ENCODE results near the gene PHLDB2. TPM values are rescaled to one million over a fixed set of nuclear protein-coding genes. Genes with fewer than 3 reads are reported as not detected.

The PHLDB2 gene
- total RNA-seq, 2 experiments from 2014 or later = 5.8 to 6.0 TPM

- no peak overlapping the region for H3K4me3 ChIP-seq (ENCODE audit: low read length)
- Mint-ChIP-seq H3K27ac (no peak overlapping the region), H3K9me3 (no peaks in the 10 kb centered on the region), H3K27me3 (no peaks in the 10 kb centered on the region), H3K36me3 (ENCODE audit: low read depth) (no peaks in the 10 kb centered on the region), H3K4me1 (ENCODE audit: low read depth) (no peaks in the 10 kb centered on the region), H3K4me3 (no peak overlapping the region)
- no peak for TF ChIP-seq CTCF (IDR thresholded peaks at IDR 0.05)
- DNase-seq (no peak), ATAC-seq (ENCODE audit: poor library complexity) (no peak)
- H3K27ac ChIP-seq (ENCODE audit: low read depth in 1 of 2, low read length in 2 of 2) = no peak overlapping the region
- POLR2A ChIA-PET = no interaction called here
- no peaks in the 10 kb centered on the region for H3K36me3 ChIP-seq (ENCODE audit: insufficient read depth, low read length)
- H3K4me1 ChIP-seq (ENCODE audit: insufficient read depth, low read length) = no peaks in the 10 kb centered on the region
- no peaks in the 10 kb centered on the region for H3K9me3 ChIP-seq (ENCODE audit: control insufficient read depth in 1 of 2, insufficient read depth in 1 of 2, low read length in 2 of 2)
- intact Hi-C loops (cut with DNase I, micrococcal nuclease) = no loop called here
- CTCF ChIA-PET = interaction anchor here (1.3 kb wide), 1 partner anchor 30 kb away, joined by 3 read pairs; no protein-coding TSS in a partner anchor
- no peaks in the 10 kb centered on the region for H3K27me3 ChIP-seq (ENCODE audit: control insufficient read depth in 1 of 2, insufficient read depth in 2 of 2, low read length in 2 of 2)
Measured at GRCh38 chr3:111902534-111902933, 43.5 kb downstream of the PHLDB2 start.

GRCh38 chr3:111903067-111903511, 44.0 kb downstream of the PHLDB2 start:
- Mint-ChIP-seq H3K4me1 (ENCODE audit: low read depth) (no peaks in the 10 kb centered on the region), H3K27me3 (no peaks in the 10 kb centered on the region), H3K9me3 (no peaks in the 10 kb centered on the region), H3K36me3 (ENCODE audit: low read depth) (no peaks in the 10 kb centered on the region), H3K4me3 (no peak overlapping the region), H3K27ac (no peak overlapping the region)
- Histone ChIP-seq H3K9me3 (ENCODE audit: control insufficient read depth in 1 of 2, insufficient read depth in 1 of 2, low read length in 2 of 2) (no peaks in the 10 kb centered on the region), H3K4me3 (ENCODE audit: low read length) (no peak overlapping the region), H3K4me1 (ENCODE audit: insufficient read depth, low read length) (no peaks in the 10 kb centered on the region), H3K27ac (ENCODE audit: low read depth in 1 of 2, low read length in 2 of 2) (no peak overlapping the region), H3K36me3 (ENCODE audit: insufficient read depth, low read length) (no peaks in the 10 kb centered on the region), H3K27me3 (ENCODE audit: control insufficient read depth in 1 of 2, insufficient read depth in 2 of 2, low read length in 2 of 2) (no peaks in the 10 kb centered on the region)
- CTCF ChIA-PET = interaction anchor here (1.3 kb wide), 1 partner anchor 29 kb away, joined by 3 read pairs; no protein-coding TSS in a partner anchor
- ATAC-seq (ENCODE audit: poor library complexity) = no peak
- no peak for DNase-seq
- POLR2A ChIA-PET = no interaction called here
- intact Hi-C loops (cut with DNase I, micrococcal nuclease) = no loop called here
- TF ChIP-seq CTCF (IDR thresholded peaks at IDR 0.05) = no peak

GRCh38 chr3:111904376-111905241, 45.5 kb downstream of the PHLDB2 start:
- intact Hi-C loops (cut with DNase I, micrococcal nuclease) = no loop called here

More at GRCh38 chr3:111904376-111905241, 45.5 kb downstream of the PHLDB2 start:
- CTCF ChIA-PET = no interaction called here
- TF ChIP-seq CTCF (IDR thresholded peaks at IDR 0.05) = no peak
- no peaks in the 10 kb centered on the region for H3K36me3 ChIP-seq (ENCODE audit: insufficient read depth, low read length)
- Mint-ChIP-seq H3K27ac (no peak overlapping the region), H3K27me3 (no peaks in the 10 kb centered on the region), H3K4me1 (ENCODE audit: low read depth) (no peaks in the 10 kb centered on the region), H3K9me3 (no peaks in the 10 kb centered on the region), H3K4me3 (no peak overlapping the region), H3K36me3 (ENCODE audit: low read depth) (no peaks in the 10 kb centered on the region)
- no peak overlapping the region for H3K27ac ChIP-seq (ENCODE audit: low read depth in 1 of 2, low read length in 2 of 2)
- H3K9me3 ChIP-seq (ENCODE audit: control insufficient read depth in 1 of 2, insufficient read depth in 1 of 2, low read length in 2 of 2) = no peaks in the 10 kb centered on the region
- H3K4me3 ChIP-seq (ENCODE audit: low read length) = no peak overlapping the region
- DNase-seq (peak in 2 of 14 experiments; percentile 7 to 17), ATAC-seq (ENCODE audit: poor library complexity) (no peak)
- H3K27me3 ChIP-seq (ENCODE audit: control insufficient read depth in 1 of 2, insufficient read depth in 2 of 2, low read length in 2 of 2) = no peaks in the 10 kb centered on the region
- POLR2A ChIA-PET = no interaction called here
- H3K4me1 ChIP-seq (ENCODE audit: insufficient read depth, low read length) = no peaks in the 10 kb centered on the region
